Neural cell (in vitro differentiated cells): ENCODE results near the gene ARFGAP3. TPM values are rescaled to one million over a fixed set of nuclear protein-coding genes. Genes with fewer than 3 reads are reported as not detected.

ENCODE experiments used
- H2AFZ ChIP-seq: fragments of 200-600, 300-800 bp; sonication (generic), shearing (Covaris generic); 2 replicates; pipeline ENCODE4 v1.6.0; 2014; ENCODE audit warnings: low read depth, mild to moderate bottlenecking, antibody characterized with exemption, low read length, moderate library complexity
- H3F3A ChIP-seq: fragments of 200-600 bp; shearing (Covaris generic); 2 replicates; pipeline ENCODE4 v1.6.1; 2016; ENCODE audit warnings: mild to moderate bottlenecking, moderate library complexity, mixed read lengths, antibody characterized with exemption, low read length; ENCODE audit not compliant: insufficient read depth, poor library complexity, severe bottlenecking
- H3K27ac ChIP-seq: fragments of 200-600, 300-800 bp; sonication (generic), shearing (Covaris generic); 2 replicates; pipeline ENCODE4 v1.5.1; 2014; ENCODE audit warnings: mild to moderate bottlenecking, low read length, moderate library complexity
- H3K27me3 ChIP-seq: fragments of 300-800, 200-600 bp; sonication (generic), shearing (Covaris generic); 2 replicates; pipeline ENCODE4 v1.6.0; 2014; ENCODE audit warnings: mild to moderate bottlenecking, low read depth, low read length, moderate library complexity; ENCODE audit not compliant: insufficient read depth
- H3K36me3 ChIP-seq: fragments of 300-800, 200-600 bp; sonication (generic), shearing (Covaris generic); 2 replicates; pipeline ENCODE4 v1.5.1; 2014; ENCODE audit warnings: mild to moderate bottlenecking, antibody characterized with exemption, low read length, moderate library complexity; ENCODE audit not compliant: insufficient read depth
- H3K4me2 ChIP-seq: fragments of 300-800, 200-600 bp; sonication (generic), shearing (Covaris generic); 2 replicates; pipeline ENCODE4 v1.6.0; 2014; ENCODE audit warnings: mild to moderate bottlenecking, low read length
- H3K4me3 ChIP-seq: fragments of 300-800, 200-600 bp; sonication (generic), shearing (Covaris generic); 2 replicates; pipeline ENCODE4 v1.5.1; 2014; ENCODE audit warnings: mild to moderate bottlenecking, low read length, moderate library complexity
- H3K79me2 ChIP-seq: fragments of 200-600 bp; shearing (Covaris generic); replicated peaks from 2 replicates; pipeline ENCODE4 v1.6.0; 2014; ENCODE audit warnings: mild to moderate bottlenecking, low read length, moderate library complexity; ENCODE audit not compliant: insufficient read depth
- H3K9ac ChIP-seq: fragments of 300-800, 200-600 bp; sonication (generic), shearing (Covaris generic); 2 replicates; pipeline ENCODE4 v1.6.1; 2016; ENCODE audit warnings: mild to moderate bottlenecking, low read length, mixed read lengths
- H3K9me2 ChIP-seq: fragments of 200-600 bp; shearing (Covaris generic); 2 replicates; pipeline ENCODE4 v1.6.1; 2016; ENCODE audit warnings: mild to moderate bottlenecking, low read length, mixed read lengths; ENCODE audit not compliant: insufficient read depth
- H3K9me3 ChIP-seq: fragments of 200-600, 300-800 bp; sonication (generic), shearing (Covaris generic); 2 replicates; pipeline ENCODE4 v1.6.1; 2016; ENCODE audit warnings: mild to moderate bottlenecking, mixed run types, low read length, moderate library complexity, mixed read lengths
- H4K20me1 ChIP-seq: fragments of 200-600 bp; shearing (Covaris generic); 2 replicates; pipeline ENCODE4 v1.6.1; 2016; ENCODE audit warnings: mild to moderate bottlenecking, mixed run types; ENCODE audit not compliant: insufficient read depth
- EP300 ChIP-seq: fragments of 450-650 bp; conservative IDR thresholded peaks from 2 replicates; pipeline ENCODE4 v1.6.1; 2014; ENCODE audit warnings: antibody characterized with exemption, mild to moderate bottlenecking, moderate library complexity; ENCODE audit not compliant: poor library complexity, severe bottlenecking
- EZH2 ChIP-seq: fragments of 200-600, 300-800 bp; shearing (Covaris generic), sonication (generic); IDR thresholded peaks from 2 replicates; pipeline ENCODE4 v1.6.1; 2014; ENCODE audit warnings: antibody characterized with exemption, low read length, borderline replicate concordance, mild to moderate bottlenecking; ENCODE audit not compliant: insufficient read depth, poor library complexity, severe bottlenecking
- MXI1 ChIP-seq: fragments of 450-650 bp; conservative IDR thresholded peaks from 2 replicates; pipeline ENCODE4 v1.6.1; 2014; ENCODE audit warnings: antibody characterized with exemption, mild to moderate bottlenecking; ENCODE audit not compliant: poor library complexity, severe bottlenecking
- POLR2AphosphoS5 ChIP-seq: IDR thresholded peaks from 2 replicates; pipeline ENCODE4 v1.6.1; 2012
- RAD21 ChIP-seq: fragments of 450-650 bp; conservative IDR thresholded peaks from 2 replicates; pipeline ENCODE4 v1.6.1; 2014; ENCODE audit warnings: antibody characterized with exemption, mild to moderate bottlenecking, moderate library complexity
- SMC3 ChIP-seq: fragments of 450-650 bp; conservative IDR thresholded peaks from 2 replicates; pipeline ENCODE4 v1.6.1; 2014; ENCODE audit warnings: antibody characterized with exemption, mild to moderate bottlenecking, moderate library complexity; ENCODE audit not compliant: poor library complexity
- TAF1 ChIP-seq: IDR thresholded peaks from 2 replicates; pipeline ENCODE4 v1.6.1; 2012; ENCODE audit warnings: low read depth
- polyA plus RNA-seq: library from polyadenylated mRNA; depleted of rRNA; stranded (reverse); fragments of >200 nt; gene quantifications from 2 replicates; pipeline ENCODE4 v1.2.3, GENCODE V29; 2014
- TF ChIP-seq, protein P1 (sequence below): fragments of 450-650 bp; IDR thresholded peaks from 2 replicates; pipeline ENCODE4 v1.5.1; 2014; ENCODE audit warnings: antibody characterized with exemption, mild to moderate bottlenecking, moderate library complexity; ENCODE audit not compliant: poor library complexity, severe bottlenecking
- TF ChIP-seq, protein P2 (sequence below): IDR thresholded peaks from 2 replicates; pipeline ENCODE4 v1.6.1; 2012; ENCODE audit warnings: borderline replicate concordance

The ARFGAP3 gene
- polyA plus RNA-seq, 1 donor from 2014 or later, result 80.7 TPM

DNA sequence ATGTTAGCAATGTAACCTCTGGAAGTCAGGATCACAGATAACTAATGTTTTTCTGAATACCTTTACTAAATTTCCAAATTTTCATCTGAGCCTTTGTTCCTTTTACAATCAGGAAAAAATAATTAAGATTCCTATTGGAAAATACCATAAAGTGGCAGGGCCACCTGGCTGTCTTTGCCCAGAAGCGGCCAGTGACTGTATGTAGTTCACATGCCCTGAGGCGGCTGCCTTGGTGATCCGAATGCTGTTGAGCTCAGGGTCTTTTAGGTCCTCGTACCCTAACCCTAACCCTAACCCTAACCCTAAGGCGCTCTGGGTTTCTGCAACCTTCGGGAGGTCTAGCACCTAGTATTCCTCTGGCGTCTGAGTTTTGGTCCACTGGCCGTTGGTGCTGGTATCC is 8.5 kb upstream of the ARFGAP3 start:
- no peak overlapping the region for H3K9ac ChIP-seq
- no peak overlapping the region for H2AFZ ChIP-seq
- TF ChIP-seq, protein P1, sequence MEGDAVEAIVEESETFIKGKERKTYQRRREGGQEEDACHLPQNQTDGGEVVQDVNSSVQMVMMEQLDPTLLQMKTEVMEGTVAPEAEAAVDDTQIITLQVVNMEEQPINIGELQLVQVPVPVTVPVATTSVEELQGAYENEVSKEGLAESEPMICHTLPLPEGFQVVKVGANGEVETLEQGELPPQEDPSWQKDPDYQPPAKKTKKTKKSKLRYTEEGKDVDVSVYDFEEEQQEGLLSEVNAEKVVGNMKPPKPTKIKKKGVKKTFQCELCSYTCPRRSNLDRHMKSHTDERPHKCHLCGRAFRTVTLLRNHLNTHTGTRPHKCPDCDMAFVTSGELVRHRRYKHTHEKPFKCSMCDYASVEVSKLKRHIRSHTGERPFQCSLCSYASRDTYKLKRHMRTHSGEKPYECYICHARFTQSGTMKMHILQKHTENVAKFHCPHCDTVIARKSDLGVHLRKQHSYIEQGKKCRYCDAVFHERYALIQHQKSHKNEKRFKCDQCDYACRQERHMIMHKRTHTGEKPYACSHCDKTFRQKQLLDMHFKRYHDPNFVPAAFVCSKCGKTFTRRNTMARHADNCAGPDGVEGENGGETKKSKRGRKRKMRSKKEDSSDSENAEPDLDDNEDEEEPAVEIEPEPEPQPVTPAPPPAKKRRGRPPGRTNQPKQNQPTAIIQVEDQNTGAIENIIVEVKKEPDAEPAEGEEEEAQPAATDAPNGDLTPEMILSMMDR, result no peak
- no peak for TF ChIP-seq SMC3
- H3K27ac ChIP-seq, result no peak overlapping the region
- no peaks in the 10 kb centered on the region for H4K20me1 ChIP-seq
- no peaks in the 10 kb centered on the region for H3K27me3 ChIP-seq
- no peaks in the 10 kb centered on the region for H3K36me3 ChIP-seq
- H3K79me2 ChIP-seq, result no peaks in the 10 kb centered on the region
- no peak overlapping the region for H3K4me2 ChIP-seq
- H3K9me3 ChIP-seq, result no peaks in the 10 kb centered on the region
- no peaks in the 10 kb centered on the region for H3K9me2 ChIP-seq
- H3F3A ChIP-seq, result no peaks in the 10 kb centered on the region
- no peak overlapping the region for H3K4me3 ChIP-seq

DNA sequence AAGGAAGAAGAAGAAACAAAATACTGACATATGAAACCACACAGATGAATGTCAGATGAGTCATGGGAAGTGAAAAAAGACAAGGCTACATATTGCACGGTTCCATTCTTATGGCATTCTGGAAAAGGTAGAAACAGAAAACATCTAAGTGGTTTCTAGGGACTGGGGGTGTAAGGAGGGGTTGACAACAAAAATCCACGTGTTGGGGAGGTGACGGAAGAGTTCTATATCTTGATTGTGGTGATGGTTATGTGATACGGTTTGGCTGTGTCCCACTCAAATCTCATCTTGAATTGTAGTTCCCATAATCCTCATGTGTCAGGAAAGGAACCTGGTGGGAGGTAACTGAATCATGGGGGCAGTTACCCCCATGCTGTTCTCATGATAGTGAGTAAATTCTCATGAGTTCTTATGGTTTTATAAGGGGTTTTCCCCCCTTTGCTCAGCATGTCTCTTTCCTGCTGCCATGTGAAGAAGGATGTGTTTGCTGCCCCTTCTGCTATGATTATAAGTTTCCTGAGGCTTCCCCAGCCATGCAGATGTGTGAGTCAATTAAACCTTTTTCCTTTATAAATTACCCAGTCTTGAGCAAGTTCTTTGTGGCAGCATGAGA is 6.4 kb upstream of the ARFGAP3 start:
- no peaks in the 10 kb centered on the region for H3K9me3 ChIP-seq
- H3K27ac ChIP-seq, result no peak overlapping the region
- no peak overlapping the region for H3K4me2 ChIP-seq
- H3K9me2 ChIP-seq, result no peaks in the 10 kb centered on the region
- H3K27me3 ChIP-seq, result no peaks in the 10 kb centered on the region
- H3K9ac ChIP-seq, result no peak overlapping the region
- no peak overlapping the region for H3K4me3 ChIP-seq
- H3F3A ChIP-seq, result no peaks in the 10 kb centered on the region
- no peaks in the 10 kb centered on the region for H3K36me3 ChIP-seq
- H4K20me1 ChIP-seq, result no peaks in the 10 kb centered on the region
- no peaks in the 10 kb centered on the region for H3K79me2 ChIP-seq
- no peak for TF ChIP-seq SMC3
- no peak for TF ChIP-seq EP300
- TF ChIP-seq, protein P1, result no peak
- no peak for TF ChIP-seq POLR2AphosphoS5
- TF ChIP-seq RAD21, result no peak
- TF ChIP-seq MXI1, result no peak
- no peak for TF ChIP-seq EZH2
- TF ChIP-seq, protein P2, sequence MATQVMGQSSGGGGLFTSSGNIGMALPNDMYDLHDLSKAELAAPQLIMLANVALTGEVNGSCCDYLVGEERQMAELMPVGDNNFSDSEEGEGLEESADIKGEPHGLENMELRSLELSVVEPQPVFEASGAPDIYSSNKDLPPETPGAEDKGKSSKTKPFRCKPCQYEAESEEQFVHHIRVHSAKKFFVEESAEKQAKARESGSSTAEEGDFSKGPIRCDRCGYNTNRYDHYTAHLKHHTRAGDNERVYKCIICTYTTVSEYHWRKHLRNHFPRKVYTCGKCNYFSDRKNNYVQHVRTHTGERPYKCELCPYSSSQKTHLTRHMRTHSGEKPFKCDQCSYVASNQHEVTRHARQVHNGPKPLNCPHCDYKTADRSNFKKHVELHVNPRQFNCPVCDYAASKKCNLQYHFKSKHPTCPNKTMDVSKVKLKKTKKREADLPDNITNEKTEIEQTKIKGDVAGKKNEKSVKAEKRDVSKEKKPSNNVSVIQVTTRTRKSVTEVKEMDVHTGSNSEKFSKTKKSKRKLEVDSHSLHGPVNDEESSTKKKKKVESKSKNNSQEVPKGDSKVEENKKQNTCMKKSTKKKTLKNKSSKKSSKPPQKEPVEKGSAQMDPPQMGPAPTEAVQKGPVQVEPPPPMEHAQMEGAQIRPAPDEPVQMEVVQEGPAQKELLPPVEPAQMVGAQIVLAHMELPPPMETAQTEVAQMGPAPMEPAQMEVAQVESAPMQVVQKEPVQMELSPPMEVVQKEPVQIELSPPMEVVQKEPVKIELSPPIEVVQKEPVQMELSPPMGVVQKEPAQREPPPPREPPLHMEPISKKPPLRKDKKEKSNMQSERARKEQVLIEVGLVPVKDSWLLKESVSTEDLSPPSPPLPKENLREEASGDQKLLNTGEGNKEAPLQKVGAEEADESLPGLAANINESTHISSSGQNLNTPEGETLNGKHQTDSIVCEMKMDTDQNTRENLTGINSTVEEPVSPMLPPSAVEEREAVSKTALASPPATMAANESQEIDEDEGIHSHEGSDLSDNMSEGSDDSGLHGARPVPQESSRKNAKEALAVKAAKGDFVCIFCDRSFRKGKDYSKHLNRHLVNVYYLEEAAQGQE, result no peak
- no peak for TF ChIP-seq TAF1
- H2AFZ ChIP-seq, result no peak overlapping the region
